Liver (tissue), 9 donors: ENCODE results near the gene MS4A15. TPM values are rescaled to one million over a fixed set of nuclear protein-coding genes. Genes with fewer than 3 reads are reported as not detected.

Source experiments
- DNase-seq: peaks from one replicate; pipeline ENCODE4 v3.0.0-alpha.2; 2017; ENCODE audit warnings: low spot score
- H3K27ac ChIP-seq, 2 donors: one replicate each; pipeline ENCODE4 v1.7.0; 2013; ENCODE audit warnings: inconsistent platforms in 2 of 2, low read length in 2 of 2, control low read depth in 1 of 2, low read depth in 1 of 2, mild to moderate bottlenecking in 1 of 2
- H3K27me3 ChIP-seq, 4 donors: one replicate each; pipeline versions ENCODE4 v1.6.1 to v1.7.0; 2013; ENCODE audit warnings: low read length in 3 of 4, inconsistent platforms in 1 of 4, mild to moderate bottlenecking in 1 of 4, moderate library complexity in 1 of 4; ENCODE audit not compliant: control insufficient read depth in 4 of 4, insufficient read depth in 4 of 4
- H3K36me3 ChIP-seq, 4 donors: one replicate each; pipeline versions ENCODE4 v1.6.1 to v1.7.0; 2013; ENCODE audit warnings: low read length in 3 of 4, mild to moderate bottlenecking in 3 of 4, low read depth in 1 of 4, moderate library complexity in 1 of 4; ENCODE audit not compliant: control insufficient read depth in 4 of 4, insufficient read depth in 3 of 4
- H3K4me1 ChIP-seq, 4 donors: one replicate each; pipeline versions ENCODE4 v1.6.1 to v1.7.0; 2013; ENCODE audit warnings: low read length in 3 of 4, mild to moderate bottlenecking in 3 of 4, moderate library complexity in 1 of 4; ENCODE audit not compliant: control insufficient read depth in 4 of 4, insufficient read depth in 4 of 4
- H3K4me3 ChIP-seq, 3 donors: one replicate each; pipeline versions ENCODE4 v1.6.1 to v1.7.0; 2013; ENCODE audit warnings: low read length in 3 of 3, control low read depth in 1 of 3, low read depth in 1 of 3, mild to moderate bottlenecking in 1 of 3
- H3K9ac ChIP-seq, 2 donors: one replicate each; pipeline ENCODE4 v1.7.0; 2013; ENCODE audit warnings: low read length in 2 of 2, mild to moderate bottlenecking in 2 of 2, moderate library complexity in 2 of 2, control low read depth in 1 of 2, low read depth in 1 of 2
- H3K9me3 ChIP-seq, 4 donors: one replicate each; pipeline versions ENCODE4 v1.6.1 to v1.7.0; 2013; ENCODE audit warnings: low read length in 3 of 4; ENCODE audit not compliant: control insufficient read depth in 4 of 4
- ATF3 ChIP-seq: IDR thresholded peaks from 2 replicates; pipeline ENCODE4 v1.6.1; 2016; ENCODE audit warnings: antibody characterized with exemption
- CTCF ChIP-seq: fragments of 150-350 bp; IDR thresholded peaks from 2 replicates; pipeline ENCODE4 v1.5.1; 2017; ENCODE audit warnings: improper control_type of control experiment, low read depth, low read length; ENCODE audit not compliant: missing input control
- EGR1 ChIP-seq, 2 donors: IDR thresholded peaks; 2 replicates each; pipeline ENCODE4 v1.6.1; 2016 to 2018; ENCODE audit warnings: antibody characterized with exemption in 2 of 2, low read depth in 2 of 2
- FOXA1 ChIP-seq: IDR thresholded peaks from 2 replicates; pipeline ENCODE4 v1.6.1; 2016; ENCODE audit warnings: antibody characterized with exemption
- GABPA ChIP-seq, 2 donors: IDR thresholded peaks in 1 of 2; conservative IDR thresholded peaks in 1 of 2; 2 replicates each; pipeline ENCODE4 v1.6.1; 2016; ENCODE audit warnings: antibody characterized with exemption in 2 of 2, mild to moderate bottlenecking in 1 of 2, moderate library complexity in 1 of 2
- HNF4A ChIP-seq, 2 donors: conservative IDR thresholded peaks; 2 replicates each; pipeline ENCODE4 v1.6.1; 2016; ENCODE audit warnings: antibody characterized with exemption in 2 of 2, mild to moderate bottlenecking in 2 of 2
- HNF4G ChIP-seq: IDR thresholded peaks from 2 replicates; pipeline ENCODE4 v1.6.1; 2016; ENCODE audit warnings: antibody characterized with exemption
- JUND ChIP-seq, 2 donors: IDR thresholded peaks; 2 replicates each; pipeline ENCODE4 v1.6.1; 2016; ENCODE audit warnings: antibody characterized with exemption in 2 of 2
- MAX ChIP-seq: IDR thresholded peaks from 2 replicates; pipeline ENCODE4 v1.6.1; 2016; ENCODE audit warnings: antibody characterized with exemption
- NR2F2 ChIP-seq: IDR thresholded peaks from 2 replicates; pipeline ENCODE4 v1.6.1; 2016; ENCODE audit warnings: antibody characterized with exemption
- RAD21 ChIP-seq, 2 donors: IDR thresholded peaks; 2 replicates each; pipeline ENCODE4 v1.6.1; 2016; ENCODE audit warnings: antibody characterized with exemption in 2 of 2, mild to moderate bottlenecking in 2 of 2
- REST ChIP-seq: IDR thresholded peaks from 2 replicates; pipeline ENCODE4 v1.6.1; 2016; ENCODE audit warnings: antibody characterized with exemption, mild to moderate bottlenecking
- RXRA ChIP-seq, 2 donors: IDR thresholded peaks; 2 replicates each; pipeline ENCODE4 v1.6.1; 2017 to 2018; ENCODE audit warnings: antibody characterized with exemption in 2 of 2, mild to moderate bottlenecking in 1 of 2
- SP1 ChIP-seq: IDR thresholded peaks from 2 replicates; pipeline ENCODE4 v1.6.1; 2018; ENCODE audit warnings: antibody characterized with exemption, mild to moderate bottlenecking
- TAF1 ChIP-seq: conservative IDR thresholded peaks from 2 replicates; pipeline ENCODE4 v1.6.1; 2016; ENCODE audit warnings: antibody characterized with exemption, mild to moderate bottlenecking
- YY1 ChIP-seq: IDR thresholded peaks from 2 replicates; pipeline ENCODE4 v1.6.1; 2016; ENCODE audit warnings: antibody characterized with exemption, mild to moderate bottlenecking
- ZBTB33 ChIP-seq: IDR thresholded peaks from 2 replicates; pipeline ENCODE4 v1.6.1; 2016; ENCODE audit warnings: antibody characterized with exemption
- WGBS: extraction: QIAGEN DNeasy Blood & Tissue Kit; methylation state at CpG from one replicate; pipeline ENCODE4 v1.1.7; 2013; 5-methylcytosine and 5-hydroxymethylcytosine counted together
- polyA plus RNA-seq, 2 donors: library from polyadenylated mRNA; stranded (reverse) in 1 of 2; unstranded in 1 of 2; fragments of 200-250 nt in 1 of 2; fragments of >200 nt in 1 of 2; fragmentation: Nextera tagmentation in 1 of 2; extraction: Ambion mirVana in 1 of 2; gene quantifications; one replicate each; pipeline versions ENCODE4 v1.2.1 to v1.2.3, GENCODE V29; 2013 to 2015
- total RNA-seq, 2 donors: library from RNA; depleted of rRNA; stranded (reverse); fragments of >200 nt; gene quantifications; one replicate each; pipeline ENCODE4 v1.2.3, GENCODE V29; 2014
- donor health status: healthy.
- donor health status: healthy.
- donor health status: healthy.
- donor health status: healthy.
- donor health status: healthy.

The MS4A15 gene
- total and polyA plus RNA-seq, 4 donors: not detected

- no peaks in the 10 kb centered on the region for H3K36me3 ChIP-seq
- H3K27ac ChIP-seq: no peak overlapping the region
- H3K4me1 ChIP-seq: no peaks in the 10 kb centered on the region
- no peak overlapping the region for H3K9ac ChIP-seq
- no peaks in the 10 kb centered on the region for H3K27me3 ChIP-seq
- 91% methylated on average over 5 of the region's 5 CpGs for WGBS
- TF ChIP-seq REST (no peak), GABPA (IDR thresholded peaks at IDR 0.05 in 1 of 2, conservative IDR thresholded peaks at IDR 0.05 in 1 of 2) (no peak), ZBTB33 (no peak), JUND (IDR thresholded peaks at IDR 0.05) (no peak), HNF4A (conservative IDR thresholded peaks at IDR 0.05) (no peak), YY1 (no peak), RAD21 (IDR thresholded peaks at IDR 0.05) (no peak), RXRA (IDR thresholded peaks at IDR 0.05) (no peak), TAF1 (no peak), ATF3 (no peak), FOXA1 (no peak), SP1 (no peak), EGR1 (IDR thresholded peaks at IDR 0.05; ENCODE audit: low read depth in 2 of 2) (no peak), MAX (no peak), CTCF (no peak), NR2F2 (no peak)
- H3K9me3 ChIP-seq: no peaks in the 10 kb centered on the region
- H3K4me3 ChIP-seq: no peak overlapping the region
- DNase-seq: no peak
These were observed 68.5 kb downstream of the MS4A15 start for GRCh38 chr11:60825118-60825517.

GRCh38 chr11:60825790-60826189 lies 69.1 kb downstream of the MS4A15 start:
- Histone ChIP-seq H3K36me3 (no peaks in the 10 kb centered on the region), H3K4me3 (no peak overlapping the region), H3K27me3 (no peaks in the 10 kb centered on the region), H3K9me3 (no peaks in the 10 kb centered on the region), H3K9ac (no peak overlapping the region), H3K27ac (no peak overlapping the region), H3K4me1 (no peaks in the 10 kb centered on the region)
- TF ChIP-seq TAF1 (no peak), SP1 (no peak), ZBTB33 (no peak), JUND (IDR thresholded peaks at IDR 0.05) (no peak), HNF4A (conservative IDR thresholded peaks at IDR 0.05) (no peak), GABPA (IDR thresholded peaks at IDR 0.05 in 1 of 2, conservative IDR thresholded peaks at IDR 0.05 in 1 of 2) (no peak), NR2F2 (no peak), HNF4G (no peak), ATF3 (no peak), EGR1 (IDR thresholded peaks at IDR 0.05; ENCODE audit: low read depth in 2 of 2) (no peak), RAD21 (IDR thresholded peaks at IDR 0.05) (no peak), MAX (no peak), YY1 (no peak), RXRA (IDR thresholded peaks at IDR 0.05) (no peak)
- DNase-seq: no peak
- 83% methylated on average over 6 of the region's 6 CpGs for WGBS
